Suppressor macrophage treated with lipopolysaccharide for 1 hour (primary cell): ENCODE data around the gene ULK1.

Experiments
- DNase-seq, 3 donors: peaks; one replicate each; pipeline ENCODE4 v3.0.0-alpha.2; 2020 to 2022

Gene ULK1

GRCh38 chr12:131909752-131910219 is 15.4 kb downstream of the ULK1 start:
- no peak for DNase-seq

GRCh38 chr12:131910302-131911027 is 16.0 kb downstream of the ULK1 start:
- no peak for DNase-seq

GRCh38 chr12:131911028-131911650 is 16.7 kb downstream of the ULK1 start:
- DNase-seq: no peak

GRCh38 chr12:131911851-131912477 is 17.5 kb downstream of the ULK1 start:
- DNase-seq: no peak

GRCh38 chr12:131912518-131913274 is 18.3 kb downstream of the ULK1 start:
- peak in 2 of 3 donors; percentile 21 to 45 for DNase-seq

GRCh38 chr12:131913666-131914065 is 19.2 kb downstream of the ULK1 start:
- no peak for DNase-seq

- no peak for DNase-seq
These were observed 19.8 kb downstream of the ULK1 start for GRCh38 chr12:131914179-131914702.

GRCh38 chr12:131915000-131915689 is 20.7 kb downstream of the ULK1 start:
- no peak for DNase-seq

GRCh38 chr12:131915823-131916222 is 21.4 kb downstream of the ULK1 start:
- no peak for DNase-seq

- no peak for DNase-seq
These were observed 22.1 kb downstream of the ULK1 start for GRCh38 chr12:131916306-131917138.

- DNase-seq: no peak
These were observed 22.8 kb downstream of the ULK1 start for GRCh38 chr12:131917139-131917710.

- no peak for DNase-seq
These were observed 23.4 kb downstream of the ULK1 start for GRCh38 chr12:131917711-131918306.

- no peak for DNase-seq
These were observed 24.1 kb downstream of the ULK1 start for GRCh38 chr12:131918311-131919050.

GRCh38 chr12:131919051-131919347 is 24.6 kb downstream of the ULK1 start:
- DNase-seq: no peak

GRCh38 chr12:131919366-131920156 is 25.1 kb downstream of the ULK1 start:
- DNase-seq: no peak

GRCh38 chr12:131920157-131920508 is 25.7 kb downstream of the ULK1 start:
- no peak for DNase-seq

- no peak for DNase-seq
These were observed 26.7 kb downstream of the ULK1 start for GRCh38 chr12:131920902-131921840.
